DMS153 treated with DMSO at 0.1 percent for 48 hours (cell line): Measurements from ENCODE around the gene CCL23.
"Not testable (repeated sequence)": the region's sequence is repeated elsewhere in the genome, so short reads cannot be mapped to it uniquely, and the experiment has no call there.

Experiments
- DNase-seq: peaks from one replicate; lab custom pipeline; 2025; ENCODE audit not compliant: unreplicated experiment; lab: John Stamatoyannopoulos, UW

The CCL23 gene

DNA sequence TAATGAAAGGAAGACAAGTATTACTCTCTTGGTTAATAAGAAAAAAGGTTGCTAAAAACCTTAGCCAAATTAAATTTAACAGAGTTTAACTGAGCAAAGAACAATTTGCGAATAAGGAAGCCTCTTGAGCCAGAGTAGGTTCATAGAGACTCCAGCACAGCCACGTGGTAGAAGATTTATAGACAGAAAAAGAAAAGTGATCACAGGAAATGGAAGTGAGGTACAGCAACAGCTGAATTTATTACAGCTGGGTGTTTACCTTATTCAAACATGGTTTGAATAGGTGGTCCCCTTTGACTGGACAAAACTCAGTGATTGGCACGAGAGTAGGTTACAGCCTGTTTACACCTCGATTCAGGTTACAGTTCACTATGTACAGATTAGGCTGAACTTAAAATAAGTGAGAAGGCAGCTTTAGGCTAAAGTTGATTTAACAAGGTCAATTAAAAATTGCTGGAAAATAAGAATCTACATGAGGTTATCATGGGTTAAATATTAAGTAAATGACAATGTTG lies 13.1 kb downstream of the CCL23 start:
- DNase-seq, result peak; percentile 54

DNA sequence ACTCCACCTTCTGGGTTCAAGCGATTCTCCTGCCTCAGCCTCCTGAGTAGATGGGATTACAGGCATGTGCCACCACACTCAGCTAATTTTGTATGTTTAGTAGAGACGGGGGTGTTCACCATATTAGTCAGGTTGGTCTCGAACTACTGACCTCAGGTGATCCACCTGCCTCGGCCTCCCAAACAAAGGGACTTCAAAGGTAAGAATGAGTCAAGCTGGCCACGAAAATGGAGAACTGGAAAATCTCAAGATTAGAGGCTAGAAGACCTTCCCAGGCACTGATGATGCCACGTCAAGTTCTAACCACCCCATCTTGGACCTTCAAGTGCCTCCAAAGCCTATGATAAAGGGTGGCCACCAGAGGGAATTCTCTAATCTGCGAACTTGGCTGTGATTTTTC lies 15.1 kb downstream of the CCL23 start:
- DNase-seq, result no peak

DNA sequence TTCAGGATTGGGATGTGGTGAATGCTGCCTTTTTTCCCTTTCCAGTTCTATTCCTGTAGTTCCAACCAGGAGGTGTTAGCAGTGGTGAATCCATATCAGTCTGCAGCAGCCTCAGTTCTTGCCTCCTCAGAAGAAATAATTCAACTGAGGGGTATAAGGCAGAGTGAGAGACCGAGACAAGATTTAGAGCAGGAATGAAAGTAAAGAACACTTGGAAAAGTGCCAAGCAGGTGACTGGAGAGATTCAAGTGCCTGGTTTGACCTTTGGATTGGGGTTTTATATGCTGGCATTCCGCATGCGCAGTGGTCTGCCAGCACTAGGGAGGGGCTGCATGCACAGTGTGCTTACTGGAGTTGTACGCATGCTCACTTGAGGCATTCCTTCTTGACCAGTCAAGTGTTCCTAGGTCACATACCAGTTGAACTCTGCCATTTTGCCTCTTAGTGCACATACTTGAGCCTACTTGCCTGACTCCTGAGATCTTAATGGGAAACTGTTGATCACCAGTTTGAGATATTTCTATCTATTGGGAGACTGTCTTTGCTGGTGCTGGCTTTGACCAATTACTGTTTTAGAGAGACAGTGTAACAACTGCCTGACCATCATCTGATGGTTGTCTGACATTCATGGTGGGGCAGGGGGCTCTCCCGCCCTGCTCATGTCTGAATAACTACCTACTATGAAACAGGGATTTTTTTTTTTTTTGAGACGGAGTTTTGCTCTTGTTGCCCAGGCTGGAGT lies 15.7 kb downstream of the CCL23 start:
- no peak for DNase-seq

DNA sequence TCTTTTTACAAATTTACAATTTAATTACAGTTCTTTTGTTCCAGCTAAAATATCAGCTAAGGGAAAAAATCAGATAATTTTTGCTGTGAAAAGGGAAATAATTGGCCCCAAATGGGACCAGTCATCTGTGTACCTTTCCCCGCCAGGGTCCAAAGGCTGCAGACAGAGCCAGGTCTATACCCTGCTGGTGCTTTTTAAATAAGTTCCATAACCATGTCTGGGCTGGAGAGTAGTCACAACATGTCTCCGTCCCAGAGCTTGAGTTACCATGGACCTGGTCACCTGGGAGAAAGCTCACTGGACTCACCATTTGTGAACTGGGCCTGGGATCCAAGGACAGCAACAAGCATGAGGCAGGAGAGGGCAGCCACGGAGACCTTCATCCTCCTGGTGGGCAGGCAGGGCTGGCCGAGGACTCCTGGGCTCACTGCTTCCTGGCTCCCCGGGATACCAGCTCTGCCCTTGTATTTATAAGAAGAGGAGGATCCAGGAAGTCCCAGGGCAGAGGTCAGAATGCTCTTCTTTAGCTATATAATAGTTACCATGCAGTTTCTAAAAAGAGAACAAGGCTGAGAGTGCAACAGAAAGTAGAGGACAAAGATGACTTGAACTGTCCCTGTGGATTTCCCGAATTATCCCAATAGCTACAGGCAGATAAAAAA lies 16.5 kb downstream of the CCL23 start, which contains the start of gene CCL15:
CCL15 (minus strand) TSS at position 444 of the 662 bp plus-strand sequence; CDS start at position 383, 61 bp downstream.
- DNase-seq, result no peak

DNA sequence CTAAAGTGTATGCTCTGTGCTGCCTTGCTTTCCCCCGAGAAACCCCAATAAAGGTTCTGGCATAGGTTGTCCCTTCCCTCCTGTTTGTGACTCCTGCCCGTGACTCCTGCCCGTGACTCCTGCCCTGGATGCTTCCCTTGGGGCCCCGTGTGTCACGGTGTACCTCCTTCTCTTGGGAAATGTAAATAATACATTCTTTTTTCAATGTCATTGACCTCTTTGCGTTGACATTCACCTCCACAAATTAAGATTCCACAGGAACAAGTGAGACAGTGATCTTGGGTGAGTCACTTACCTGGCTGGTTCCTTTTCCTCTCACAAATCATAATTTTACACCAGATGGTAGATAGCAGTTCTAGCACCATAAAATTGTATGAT lies 17.1 kb downstream of the CCL23 start:
- DNase-seq, result no peak

DNA sequence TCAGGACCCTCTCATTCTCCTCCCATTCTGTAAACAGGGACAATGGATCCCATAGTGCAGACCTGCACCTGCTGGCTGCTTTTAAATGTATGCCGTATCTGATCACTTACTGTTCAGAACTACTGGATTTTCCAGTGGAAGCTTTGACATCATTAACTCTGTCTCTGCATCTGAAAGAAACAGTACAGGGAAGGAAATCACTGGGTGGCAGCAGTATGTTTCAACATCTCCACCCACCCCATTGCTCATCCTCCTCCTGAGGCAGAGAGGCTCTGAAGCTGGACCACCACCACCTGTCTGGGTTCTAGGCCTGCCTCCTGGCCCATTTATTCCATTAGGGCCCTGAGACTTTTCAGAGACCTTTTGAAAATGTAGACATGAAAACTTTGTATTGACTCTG lies 19.0 kb downstream of the CCL23 start:
- no peak for DNase-seq

DNA sequence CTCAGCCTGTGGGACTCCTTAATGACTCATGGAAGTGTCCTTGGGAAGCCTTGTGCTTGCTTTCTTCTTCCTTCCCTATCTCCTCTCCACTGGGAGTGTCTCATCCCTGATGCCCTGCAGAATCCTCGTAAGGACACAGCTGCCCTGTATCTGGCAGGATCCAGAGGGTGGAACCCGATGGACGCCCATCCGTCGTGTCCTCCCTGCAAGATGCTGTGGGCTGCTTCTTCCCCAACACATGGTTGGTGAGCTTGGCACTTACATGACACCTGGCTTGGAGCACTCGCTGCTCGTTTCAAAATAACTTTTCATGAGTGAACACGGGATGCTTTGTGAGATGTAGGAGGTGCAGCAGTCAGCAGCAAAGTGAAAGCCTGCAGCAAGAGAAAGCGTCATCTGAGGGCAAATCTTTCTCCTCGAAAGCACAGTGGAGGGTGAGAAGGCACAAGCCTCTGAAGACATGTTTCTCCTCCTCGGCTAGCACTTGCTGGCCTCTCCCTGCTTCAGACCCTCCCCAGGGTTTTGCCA lies 19.7 kb downstream of the CCL23 start:
- DNase-seq, result no peak

DNA sequence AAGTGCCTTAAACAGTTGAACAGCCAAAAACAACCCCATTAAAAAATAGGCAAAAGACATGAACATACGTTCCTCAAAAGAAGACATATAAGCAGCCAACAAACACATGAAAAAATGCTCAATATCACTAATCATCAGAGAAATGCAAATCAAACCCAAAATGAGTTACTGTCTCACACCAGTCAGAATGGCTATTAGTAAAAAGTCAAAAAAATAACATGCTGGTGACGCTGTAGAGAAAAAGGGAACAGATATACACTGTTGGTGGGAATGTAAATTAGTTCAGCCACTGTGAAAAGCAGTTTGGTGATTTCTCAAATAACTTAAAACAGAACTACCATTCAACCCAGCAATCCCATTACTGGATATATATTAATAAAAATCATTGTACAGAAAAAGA lies 22.4 kb downstream of the CCL23 start:
- DNase-seq, result not testable (repeated sequence)

DNA sequence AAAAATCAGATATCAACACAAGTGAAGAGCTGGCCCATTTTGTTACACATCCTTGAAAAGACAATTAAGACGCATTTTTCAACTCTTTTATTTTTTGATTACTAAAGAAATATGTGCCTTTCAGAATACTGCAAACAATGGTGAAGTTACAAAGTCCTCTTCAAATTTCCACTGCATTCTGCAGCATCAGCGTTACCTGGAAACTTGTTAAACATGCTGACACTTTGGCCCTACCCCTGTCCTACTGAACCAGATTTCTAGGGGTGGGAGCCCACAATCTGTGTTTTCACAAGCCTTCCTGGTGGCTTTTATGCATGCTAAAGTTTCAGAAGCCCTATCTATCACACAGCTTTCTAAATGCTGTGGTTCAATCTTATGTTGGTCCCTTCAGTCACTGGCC lies 26.7 kb downstream of the CCL23 start:
- no peak for DNase-seq

DNA sequence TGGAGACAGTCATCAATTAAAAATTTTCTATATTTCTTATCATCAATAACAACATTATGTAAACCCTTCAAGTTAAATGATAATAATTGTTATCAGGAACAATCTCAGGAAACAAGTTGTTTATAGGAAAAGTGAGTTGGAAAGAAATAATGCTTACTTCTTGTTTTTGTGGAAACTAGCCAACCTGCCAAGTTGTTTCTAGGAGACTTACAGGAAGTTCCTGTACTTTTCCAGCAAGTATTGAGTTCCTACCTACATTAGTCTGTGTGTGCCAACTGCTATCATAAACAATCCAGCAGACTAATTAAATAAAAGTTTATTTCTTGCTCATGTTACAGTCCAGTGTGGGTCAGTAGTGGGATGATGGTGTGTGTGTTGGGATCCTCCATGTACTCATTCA lies 29.6 kb downstream of the CCL23 start:
- no peak for DNase-seq

DNA sequence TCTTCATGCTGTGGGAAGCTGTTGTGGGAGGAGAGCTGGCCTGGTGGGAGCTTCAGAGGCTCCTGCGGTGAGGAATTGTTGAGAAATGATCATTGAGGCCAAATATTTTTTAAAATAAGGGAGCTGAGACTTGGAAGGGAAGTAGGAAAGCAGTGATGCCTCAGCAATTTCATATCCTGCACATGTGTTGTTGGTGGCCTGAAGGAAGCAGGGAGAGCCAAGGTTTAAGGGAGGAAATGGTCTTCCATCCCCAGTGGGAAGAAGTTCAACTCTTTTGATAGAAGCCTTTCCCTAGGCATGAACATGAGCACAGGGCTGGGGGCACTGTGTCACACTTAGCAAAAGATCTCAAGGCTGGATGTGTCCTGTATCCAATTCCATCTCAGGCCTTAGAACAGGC lies 31.1 kb downstream of the CCL23 start, which contains the start of gene CCL14:
CCL14 (minus strand) TSS at position 87 of the 400 bp plus-strand sequence; CDS start at position 7, 80 bp downstream.
- DNase-seq, result no peak

DNA sequence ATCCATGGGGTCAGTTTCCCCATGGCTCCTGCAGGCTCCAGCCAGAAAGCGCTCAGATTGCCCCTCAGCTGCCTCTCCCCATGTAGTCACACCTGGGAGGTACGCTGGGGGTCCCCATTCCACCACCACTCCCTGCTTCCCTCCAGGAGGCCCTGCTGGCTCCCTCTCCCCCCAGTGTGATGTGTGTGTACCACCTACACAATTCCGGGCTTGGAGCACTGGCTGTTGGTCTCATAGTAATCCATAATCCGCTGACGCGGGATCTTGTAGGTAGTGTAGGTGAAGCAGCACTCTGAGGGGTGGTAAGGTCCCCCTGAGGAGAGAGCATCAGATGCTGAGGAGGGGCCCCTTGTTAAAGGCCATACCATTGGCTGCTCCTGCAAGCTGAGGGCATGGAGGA lies 33.6 kb downstream of the CCL23 start:
- DNase-seq, result no peak

DNA sequence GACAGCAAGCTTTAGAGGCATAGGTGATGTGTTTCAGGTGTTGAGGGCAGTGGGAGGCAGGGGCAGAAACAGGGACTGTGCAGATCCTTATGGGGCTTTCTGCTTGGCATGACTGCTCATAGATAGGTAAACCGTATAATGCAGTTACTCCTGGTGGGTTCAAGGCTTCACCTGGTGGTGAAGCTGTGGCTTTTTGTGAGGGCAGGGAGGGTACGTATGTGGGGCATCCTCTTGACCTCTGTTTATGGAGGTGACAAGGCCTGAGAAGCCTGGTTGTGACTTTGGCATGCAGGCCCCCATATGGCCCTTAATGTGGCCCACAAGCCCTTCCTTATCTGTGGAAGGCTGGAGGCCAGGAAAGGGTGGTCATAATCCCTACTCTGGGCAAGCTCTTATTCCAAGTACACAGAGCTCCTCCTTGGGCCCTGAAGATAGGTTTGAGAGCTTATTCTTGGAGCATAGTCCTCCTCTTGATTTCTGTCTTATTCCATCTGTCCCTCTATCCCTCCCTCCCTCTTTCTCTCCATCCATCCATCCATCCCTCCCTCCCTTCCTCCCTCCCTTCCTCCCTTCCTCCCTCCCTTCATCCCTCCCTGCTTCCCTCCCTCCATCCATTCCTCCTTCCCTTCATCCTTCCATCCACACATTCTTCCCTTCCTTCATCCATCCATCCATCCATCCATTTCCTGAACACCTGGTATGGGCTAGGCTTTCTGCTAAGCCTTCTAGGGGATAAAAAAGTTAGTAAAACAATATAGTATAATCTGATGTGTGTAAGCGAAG lies 35.2 kb downstream of the CCL23 start:
- no peak for DNase-seq

DNA sequence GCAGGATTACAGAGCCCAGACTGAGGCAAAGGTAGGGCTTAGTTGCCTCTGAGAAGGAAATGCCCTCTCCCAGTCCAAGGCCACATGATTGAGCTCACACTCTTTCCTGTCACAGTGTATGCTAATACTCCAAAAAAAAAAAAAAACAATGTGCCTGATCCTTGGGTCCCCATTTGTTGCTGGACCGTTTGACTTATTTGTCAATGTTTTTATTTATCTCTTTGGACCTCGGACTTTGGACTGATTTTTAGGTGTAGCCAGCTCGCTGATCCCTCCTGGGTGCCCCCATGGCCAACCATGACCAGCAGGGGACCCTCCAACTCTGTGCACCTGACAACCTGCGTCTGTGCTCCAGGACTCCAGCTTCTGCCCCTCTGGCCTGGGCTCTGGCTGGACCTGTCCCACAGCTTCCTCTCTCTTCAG lies 35.9 kb downstream of the CCL23 start:
- no peak for DNase-seq

DNA sequence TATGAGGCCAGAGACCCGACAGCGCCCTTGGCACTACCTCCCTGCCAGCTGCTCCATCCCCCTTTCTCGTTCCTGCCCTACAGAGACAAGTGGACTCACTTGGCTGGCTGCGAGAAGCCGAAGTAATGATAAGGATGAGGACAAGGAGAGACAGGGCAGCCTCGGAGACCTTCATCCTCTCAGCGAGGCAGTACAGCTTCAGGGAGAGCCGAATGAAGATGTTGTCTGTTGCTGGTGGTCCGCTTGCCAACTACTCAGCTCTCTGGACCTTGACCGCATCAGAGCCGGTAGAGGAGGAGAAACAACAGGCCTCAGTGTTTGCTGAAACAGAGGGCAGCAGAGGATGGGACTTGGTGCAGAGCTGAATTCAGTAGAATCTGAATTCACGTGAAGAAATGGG lies 36.5 kb downstream of the CCL23 start, which contains the start of gene CCL16:
CCL16 (minus strand) TSS at position 252 of the 400 bp plus-strand sequence; CDS start at position 175, 77 bp downstream.
- no peak for DNase-seq

DNA sequence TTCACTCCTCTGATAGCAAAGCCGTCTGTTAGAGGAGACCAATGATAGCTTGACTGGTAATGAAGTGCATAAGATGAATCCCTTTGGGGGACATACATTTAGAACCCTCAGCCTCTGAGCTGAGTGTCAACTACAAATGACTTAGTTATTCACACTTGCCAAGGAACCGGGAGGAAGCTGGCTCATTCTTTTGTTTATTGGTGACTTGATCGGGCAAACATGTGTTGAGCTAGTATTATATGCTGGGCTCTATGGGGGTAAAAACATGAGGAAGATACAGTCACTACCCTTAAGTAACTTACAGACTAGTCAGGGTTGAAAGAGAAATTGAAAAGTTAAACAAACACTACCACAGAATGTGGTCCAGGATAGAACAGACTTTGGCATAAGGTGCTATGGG lies 39.4 kb downstream of the CCL23 start:
- DNase-seq, result no peak

DNA sequence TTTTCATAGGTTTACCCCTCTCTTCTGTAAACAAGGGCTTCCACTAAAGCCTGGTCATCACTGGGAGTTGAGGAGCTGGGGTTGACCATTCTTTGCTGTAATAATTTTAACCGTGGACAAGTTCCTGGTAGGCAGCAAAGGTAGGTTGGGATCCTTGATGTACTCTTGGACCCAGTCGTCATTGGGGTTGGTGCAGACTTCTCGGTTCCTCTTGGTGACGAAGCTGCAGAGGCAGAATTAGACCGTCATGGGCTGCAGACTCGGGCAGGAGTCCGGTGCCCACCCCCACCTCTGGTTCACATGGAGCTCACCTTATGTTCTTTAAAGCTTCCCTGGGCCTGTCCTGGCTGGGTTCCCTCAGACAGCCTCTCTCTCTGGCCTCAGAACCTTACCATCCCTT lies 40.3 kb downstream of the CCL23 start:
- no peak for DNase-seq

DNA sequence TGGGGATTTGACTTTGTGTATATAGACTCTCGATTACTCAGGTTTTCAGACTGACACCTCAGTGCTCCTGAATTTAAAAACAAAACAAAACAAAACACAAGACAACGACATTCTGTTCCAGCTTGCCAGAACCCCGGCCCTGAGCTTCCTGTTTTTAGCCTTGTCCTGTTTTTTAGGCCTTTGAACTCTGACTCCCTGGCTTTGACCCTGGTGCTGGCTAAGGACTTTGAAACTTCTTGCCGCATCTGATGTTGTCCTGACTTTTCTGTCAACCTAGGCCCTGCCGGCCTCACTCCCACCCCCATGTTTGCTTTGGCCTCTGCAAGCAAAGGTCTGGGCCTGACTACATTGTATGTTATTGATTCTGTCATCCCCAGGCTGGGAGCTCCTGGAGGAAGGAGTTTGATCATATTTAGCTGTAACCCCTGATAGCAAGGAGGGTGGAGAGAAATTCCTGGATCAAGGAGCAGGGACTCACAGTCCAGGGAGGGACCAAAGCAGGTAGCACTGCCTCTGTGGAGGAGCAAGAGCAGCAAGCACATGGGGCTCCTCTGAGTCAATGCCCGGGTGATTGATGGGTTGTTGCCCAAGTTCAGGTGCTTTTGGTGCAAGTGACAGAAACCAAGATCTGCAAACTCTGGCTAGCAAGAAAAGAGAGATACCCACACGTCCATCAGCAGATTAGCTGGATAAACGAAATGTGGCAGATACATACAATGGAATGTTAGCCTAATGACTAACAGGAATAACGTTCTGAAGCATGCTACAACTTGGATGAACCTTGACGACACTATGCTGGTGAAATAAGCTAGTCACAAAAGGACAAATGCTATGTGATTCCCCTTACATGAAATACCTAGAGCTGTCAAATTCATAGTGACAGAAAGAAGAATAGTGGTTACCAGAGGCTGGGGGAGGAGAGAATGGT lies 44.2 kb downstream of the CCL23 start:
- DNase-seq, result no peak

DNA sequence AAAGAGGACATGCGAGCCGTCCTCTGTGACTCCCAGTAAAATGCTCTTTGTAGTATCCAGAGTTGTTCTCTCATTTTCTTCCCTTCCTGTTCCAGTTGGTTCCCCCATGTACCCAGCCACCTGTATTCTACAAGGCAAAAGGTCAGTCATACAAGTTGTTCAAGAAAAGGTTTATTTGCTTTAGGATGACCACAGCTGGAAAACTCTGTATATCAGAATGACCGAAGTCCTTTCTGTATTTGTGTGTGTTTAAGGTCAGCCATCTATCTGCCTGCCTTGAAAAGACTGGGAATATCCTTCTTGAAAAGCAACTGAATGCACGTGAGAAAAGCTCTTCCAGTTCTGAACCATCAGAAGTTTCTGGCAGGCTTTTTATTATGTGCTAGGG lies 44.8 kb downstream of the CCL23 start:
- DNase-seq, result no peak

DNA sequence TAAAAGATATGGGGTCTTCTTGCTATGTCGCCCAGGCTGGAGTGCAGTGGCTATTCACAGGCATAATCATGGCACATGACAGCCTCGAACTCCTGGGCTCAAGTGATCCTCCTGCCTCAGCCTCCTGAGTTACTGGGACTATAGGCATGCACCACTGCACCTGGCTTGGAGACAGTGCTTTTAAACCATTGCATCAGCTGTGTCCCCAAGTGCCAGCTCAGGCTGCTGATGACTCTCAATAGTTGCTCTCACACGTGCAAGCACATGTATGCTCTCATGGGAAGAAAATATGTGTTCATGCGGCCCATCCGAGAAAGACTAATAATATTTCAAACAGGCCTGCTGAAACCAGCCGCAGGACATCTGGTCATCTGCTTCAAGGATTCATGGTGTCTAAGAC lies 45.2 kb downstream of the CCL23 start:
- no peak for DNase-seq
